OCI-LY7 (cell line): ENCODE measurements around the gene ULK3.
A peak's percentile ranks its signal among the peaks of the same experiment; 100 is the strongest.

Experiments used
- CTCF ChIP-seq: fragments of 200-600 bp; sonication (generic); conservative IDR thresholded peaks from 2 replicates; pipeline ENCODE4 v1.5.1; 2014; ENCODE audit warnings: mild to moderate bottlenecking, antibody characterized with exemption, low read length, moderate library complexity, mixed read lengths
- EZH2phosphoT487 ChIP-seq: fragments of 200-600 bp; sonication (generic); IDR thresholded peaks from 2 replicates; pipeline ENCODE4 v1.6.1; 2018; ENCODE audit warnings: low read depth, borderline replicate concordance, mild to moderate bottlenecking, mixed run types, antibody characterized with exemption, low read length, moderate library complexity, mixed read lengths

DNA sequence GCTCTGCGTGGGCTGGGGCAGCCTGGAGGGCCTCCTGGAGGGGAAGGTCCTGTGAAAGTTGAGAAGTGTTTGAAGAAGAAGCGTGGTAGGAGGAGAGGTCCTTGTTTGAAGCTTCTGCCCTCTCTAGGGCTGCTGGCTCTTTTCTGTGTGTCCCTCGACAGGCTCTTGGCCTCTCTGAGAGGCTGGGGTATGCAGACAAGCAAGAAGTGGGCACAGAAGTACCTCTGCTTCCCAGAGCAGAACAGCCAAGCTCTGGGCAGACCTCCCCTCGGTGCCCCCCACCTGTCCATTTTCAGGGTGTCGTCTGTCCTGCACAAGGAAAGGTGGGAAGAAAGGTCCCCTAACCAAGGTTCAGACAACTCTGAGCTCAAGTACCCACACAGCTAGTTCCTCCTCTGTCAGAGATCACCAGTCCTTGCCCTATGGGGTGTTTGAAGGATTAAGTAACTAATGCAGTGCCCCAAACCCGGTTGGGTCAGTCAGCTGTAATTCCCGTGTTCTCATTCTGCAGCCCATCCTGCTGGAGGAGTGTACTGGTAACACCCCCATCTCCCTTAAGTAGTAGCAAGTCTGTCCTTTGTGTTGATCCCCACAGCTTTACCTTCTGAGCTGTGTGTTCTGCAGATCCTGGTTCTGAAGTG, 54.8 kb downstream of the ULK3 start:
- TF ChIP-seq CTCF (0 out of 2 replicates have a peak, but pooled peaks have one; percentile 4), EZH2phosphoT487 (no peak)
